Tongue (tissue), 2 donors: ENCODE measurements around the gene SNX30. TPM values are rescaled to one million over a fixed set of nuclear protein-coding genes. Genes with fewer than 3 reads are reported as not detected.
A peak's percentile ranks its signal among the peaks of the same experiment; 100 is the strongest.

Source experiments
- DNase-seq: peaks from one replicate; pipeline ENCODE4 v3.0.0-alpha.2; 2015
- total RNA-seq: library from RNA; depleted of rRNA; stranded (reverse); fragments of >200 nt; gene quantifications from one replicate; pipeline ENCODE4 v1.2.3, GENCODE V29; 2014

Gene SNX30
- total RNA-seq, 1 donor from 2014 or later = 20.8 TPM

DNA sequence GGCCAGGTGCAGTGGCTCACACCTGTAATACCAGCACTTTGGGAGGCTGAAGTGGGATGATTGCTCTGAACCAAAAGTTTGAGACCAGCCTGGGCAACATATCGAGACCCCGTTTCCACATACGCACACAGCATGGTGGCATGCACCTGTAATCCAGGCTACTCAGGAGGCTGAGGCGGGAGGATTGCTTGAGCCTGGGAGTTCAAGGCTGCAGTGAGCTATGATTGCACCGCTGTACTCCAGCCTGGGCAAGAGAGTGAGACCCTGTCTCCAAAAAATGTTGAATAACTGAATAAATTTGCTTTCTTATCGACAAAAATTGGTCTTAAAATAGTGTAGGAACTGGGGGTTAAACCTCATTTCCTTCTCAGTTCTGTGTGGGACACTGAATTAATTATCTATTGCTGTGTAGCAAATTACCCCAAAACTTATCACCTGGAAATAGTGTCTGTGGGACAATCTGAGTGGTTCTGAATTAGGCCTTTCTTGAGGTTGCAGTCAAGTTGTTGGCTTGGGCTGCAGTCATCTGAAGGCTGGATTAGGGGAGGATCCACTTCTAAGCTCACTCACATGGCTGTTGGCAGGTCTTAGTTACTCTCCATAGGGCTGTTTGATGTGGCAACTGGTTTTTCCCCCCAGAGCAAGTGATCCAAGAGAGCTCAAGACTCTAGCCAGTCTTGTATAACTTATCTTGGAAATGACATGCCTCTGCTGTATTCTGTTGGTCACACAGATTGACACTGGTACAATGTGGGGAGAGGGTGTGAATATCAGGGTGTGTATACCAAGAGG, 2.0 kb downstream of the SNX30 start:
- no peak for DNase-seq

DNA sequence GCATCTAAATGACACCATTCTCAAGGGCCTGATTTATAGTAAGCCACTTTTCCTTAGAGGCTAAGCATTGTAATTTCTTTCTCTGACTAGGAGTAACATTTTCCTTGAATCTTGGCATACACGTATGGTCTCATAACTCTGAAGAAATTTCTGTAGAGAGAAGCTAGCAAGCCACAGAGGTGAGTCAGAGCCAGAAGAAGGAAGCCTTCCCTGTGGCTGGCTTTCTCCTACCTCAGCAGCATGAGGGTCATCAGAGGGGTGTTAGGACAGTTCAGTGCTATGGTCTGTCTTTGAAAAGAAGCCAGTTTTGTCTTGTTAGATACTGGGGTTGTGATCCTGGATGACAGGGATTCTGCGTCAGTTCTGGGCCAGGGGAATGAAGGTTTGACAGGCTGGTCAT, 3.2 kb downstream of the SNX30 start:
- DNase-seq = no peak

DNA sequence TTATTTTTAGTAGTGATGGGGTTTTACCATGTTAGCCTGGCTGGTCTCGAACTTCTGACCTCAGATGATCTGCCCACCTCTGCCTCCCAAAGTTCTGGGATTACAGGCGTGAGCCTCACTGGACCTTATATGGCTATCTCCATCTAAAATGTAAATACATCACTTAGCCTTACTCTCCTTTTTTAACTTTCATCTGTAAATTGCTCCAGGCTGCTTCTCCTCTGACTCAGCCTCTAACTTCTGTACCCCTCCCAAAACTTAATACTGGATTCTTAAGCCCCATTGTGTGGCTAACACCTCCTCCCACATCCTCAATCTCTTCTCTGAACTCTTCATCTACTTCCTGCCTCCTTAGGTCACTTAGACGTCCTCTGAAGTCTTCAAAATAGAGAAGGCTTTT, 4.0 kb downstream of the SNX30 start:
- DNase-seq = no peak

DNA sequence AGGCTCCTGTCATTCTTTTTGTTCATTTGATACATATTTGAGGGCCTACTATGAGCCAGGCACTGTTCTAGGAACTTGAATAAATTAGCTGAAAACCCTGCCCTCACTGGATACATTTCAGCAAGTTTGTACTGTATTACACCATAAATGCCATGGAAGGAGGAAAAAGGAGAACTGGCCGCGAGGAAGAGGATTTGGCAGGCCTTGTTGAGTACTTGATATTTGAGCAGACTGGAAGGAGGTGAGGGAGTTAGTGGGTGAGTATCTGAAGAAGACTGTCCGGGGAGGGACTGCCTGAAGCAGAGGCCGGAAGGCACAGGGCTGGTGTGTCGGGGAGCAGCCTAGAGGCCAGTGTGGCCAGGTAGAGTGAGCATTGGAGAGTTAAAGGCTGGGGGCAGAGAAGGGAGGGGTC, 4.5 kb downstream of the SNX30 start:
- no peak for DNase-seq

DNA sequence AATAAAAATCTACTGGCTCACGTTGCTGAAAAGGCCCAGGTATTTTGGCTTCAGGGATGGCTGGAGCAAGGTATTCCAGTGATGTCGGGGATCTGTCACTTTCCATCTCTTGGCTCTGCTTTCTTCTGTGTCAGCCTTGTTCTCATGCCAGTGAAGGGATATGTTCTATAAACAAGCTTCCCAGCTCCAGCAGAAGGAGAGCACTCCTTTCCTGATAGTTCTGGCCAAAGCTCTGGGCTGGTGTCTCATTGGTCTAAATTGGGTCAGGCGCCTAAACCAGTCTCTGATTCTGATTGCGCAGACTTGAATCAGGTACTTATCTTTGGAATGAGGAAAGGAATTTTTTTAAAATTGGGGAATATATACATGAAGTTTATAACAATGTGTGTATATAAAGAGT, 5.1 kb downstream of the SNX30 start:
- no peak for DNase-seq

DNA sequence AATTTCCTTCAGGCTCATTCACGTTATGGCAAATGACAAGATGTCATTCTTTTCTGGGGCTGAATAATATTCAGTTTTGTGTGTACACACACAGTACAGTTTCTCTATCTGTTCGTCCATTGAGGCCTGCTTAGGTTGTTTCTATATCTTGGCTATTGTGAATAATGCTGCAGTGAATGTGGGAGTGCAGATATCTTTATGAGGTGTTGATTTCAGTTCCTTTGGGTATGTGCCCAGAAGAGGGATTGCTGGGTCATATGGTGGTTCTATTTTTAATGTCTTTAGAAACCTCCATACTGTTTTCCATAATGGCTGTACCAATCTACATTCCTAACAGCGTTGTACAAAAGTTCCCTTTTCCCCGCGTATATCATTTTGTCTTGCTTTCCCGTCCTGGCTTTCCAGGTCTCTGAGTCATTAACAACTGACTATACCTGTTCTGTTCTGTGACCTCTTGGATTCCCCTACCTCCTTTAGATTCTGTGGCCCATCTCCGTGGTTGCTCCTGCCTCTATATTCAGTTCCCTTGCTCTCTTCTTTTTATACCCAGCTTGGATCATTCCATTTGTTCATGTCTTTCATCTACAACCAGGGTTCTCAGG, 6.8 kb downstream of the SNX30 start:
- peak; percentile 46 for DNase-seq

DNA sequence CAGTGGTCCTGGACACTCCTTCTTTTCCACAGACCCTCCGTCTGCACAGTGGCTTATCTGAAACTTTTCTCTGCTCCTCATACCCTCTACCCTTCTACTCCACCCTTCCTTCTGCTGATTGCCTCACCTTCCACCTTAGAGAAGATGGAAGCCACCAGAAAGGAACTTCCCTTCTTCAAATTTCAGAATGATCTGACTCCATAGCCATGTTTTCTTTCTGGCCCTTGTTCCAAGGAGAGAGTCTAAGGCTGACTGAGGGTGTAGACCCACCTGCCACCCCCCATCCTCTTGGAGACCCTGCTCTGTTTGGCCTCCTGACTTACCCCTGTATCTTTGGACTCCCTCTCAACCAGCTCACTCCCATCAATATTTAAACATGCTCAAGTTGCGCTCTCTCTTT, 7.4 kb downstream of the SNX30 start:
- DNase-seq = no peak

DNA sequence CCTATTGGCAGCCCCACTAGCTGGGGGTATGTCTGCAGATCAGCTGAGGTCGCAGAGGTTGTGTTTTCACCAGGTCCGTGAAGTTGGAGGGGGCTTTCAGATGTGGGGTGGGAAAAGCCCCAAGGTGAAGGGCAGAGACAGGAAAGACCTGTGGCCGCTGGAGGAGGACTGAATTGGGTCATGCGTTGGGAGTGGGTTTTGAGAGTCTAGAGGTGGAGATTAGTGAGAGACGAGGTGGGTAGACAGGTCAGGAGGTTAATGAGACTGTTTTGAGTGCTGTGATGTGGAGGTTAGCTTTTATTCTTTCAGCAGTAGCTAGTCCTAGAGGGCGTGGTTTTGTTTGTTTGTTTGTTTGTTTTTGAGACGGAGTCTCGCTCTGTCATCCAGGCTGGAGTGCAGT, 10.3 kb downstream of the SNX30 start:
- no peak for DNase-seq

DNA sequence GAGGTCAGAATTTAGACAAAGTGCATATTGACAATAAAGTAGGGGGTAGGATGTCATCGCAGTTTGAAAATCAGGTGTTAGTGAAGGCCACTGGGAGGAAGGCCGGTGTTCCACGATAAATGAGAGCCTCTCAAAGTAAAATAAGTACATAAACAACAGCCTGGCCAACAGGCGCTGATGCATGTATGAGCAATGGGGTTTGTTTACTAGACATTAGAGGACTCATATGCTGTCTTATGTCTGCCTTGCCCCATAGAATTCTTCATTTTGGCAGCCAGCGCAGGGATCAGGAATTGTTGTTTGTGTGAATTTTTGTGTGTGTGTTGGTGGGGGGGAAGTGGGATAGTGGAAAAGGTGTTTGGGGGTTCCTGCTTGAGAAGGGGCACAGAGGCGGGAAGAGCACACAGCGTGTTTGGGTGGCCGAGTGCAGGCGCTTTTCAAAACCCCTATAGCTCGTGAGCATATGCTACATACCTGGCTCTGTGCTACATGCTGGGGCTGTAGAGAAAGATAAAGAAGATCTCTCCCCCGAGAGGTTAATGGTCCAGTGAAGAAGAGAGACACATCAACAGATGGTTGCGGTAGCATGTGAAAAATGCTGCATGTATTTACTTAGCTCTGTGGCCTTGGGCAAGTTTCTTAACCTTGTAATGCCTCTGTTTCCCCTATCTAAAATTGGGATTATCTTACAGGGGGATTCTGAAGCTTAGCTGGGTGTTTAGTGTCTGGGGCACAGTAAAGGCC, 11.5 kb downstream of the SNX30 start:
- no peak for DNase-seq

DNA sequence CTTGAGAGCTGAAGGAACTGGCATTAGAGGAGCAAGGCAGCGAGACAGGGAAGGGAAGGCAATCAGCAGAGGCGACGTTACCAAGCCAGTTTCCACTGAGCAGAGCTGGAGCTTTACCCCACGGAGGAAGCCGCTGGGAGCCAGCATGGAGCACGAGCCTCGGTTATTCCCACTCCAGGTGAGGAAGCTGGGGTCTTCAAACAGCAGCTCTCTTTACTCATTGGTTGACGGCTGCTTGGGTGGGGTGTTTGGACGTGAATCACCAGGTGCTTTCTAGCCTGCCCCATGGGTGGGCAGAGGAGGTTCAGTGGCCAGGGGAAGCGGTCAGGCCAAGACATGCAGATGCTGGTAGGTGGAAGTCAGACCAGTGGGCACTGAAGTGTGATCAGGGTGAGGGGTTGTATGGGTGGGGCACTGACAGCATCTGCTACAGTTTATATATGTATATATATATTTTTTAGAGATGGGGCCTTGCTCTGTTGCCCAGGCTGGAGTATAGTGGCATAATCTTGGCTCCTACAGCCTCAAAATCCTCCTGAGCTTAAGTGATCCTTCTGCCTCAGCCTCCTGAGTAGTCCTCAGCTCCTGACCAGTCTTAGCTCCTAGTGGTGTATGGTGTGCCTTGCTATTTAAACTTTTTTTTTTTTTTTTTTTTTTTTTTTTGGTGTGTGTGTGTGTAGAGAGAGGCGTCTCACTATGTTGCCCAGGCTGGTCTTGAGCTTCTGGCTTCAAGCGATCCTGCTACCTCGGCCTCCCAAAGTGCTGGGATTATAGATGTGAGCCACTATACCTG, 12.4 kb downstream of the SNX30 start:
- DNase-seq = no peak

DNA sequence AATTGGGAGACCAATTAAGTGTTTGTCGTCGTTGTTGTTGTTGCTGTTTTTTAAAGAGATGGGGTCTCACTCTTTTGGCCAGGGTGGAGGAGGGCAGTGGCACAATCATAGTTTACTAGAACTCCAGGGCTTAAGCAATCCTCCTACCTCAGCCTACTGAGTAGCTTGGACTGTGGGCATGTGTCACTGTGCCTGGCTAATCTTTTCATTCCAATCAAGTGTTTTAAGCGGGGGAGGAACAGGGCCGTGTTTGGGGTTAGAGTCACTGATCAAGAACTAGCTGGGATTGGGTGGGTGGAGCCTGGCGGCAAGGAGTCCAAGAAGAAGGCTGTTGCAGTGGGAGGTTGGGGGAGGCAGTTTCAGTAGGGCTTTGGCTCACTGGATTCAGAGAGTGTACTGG, 13.8 kb downstream of the SNX30 start:
- DNase-seq = no peak

DNA sequence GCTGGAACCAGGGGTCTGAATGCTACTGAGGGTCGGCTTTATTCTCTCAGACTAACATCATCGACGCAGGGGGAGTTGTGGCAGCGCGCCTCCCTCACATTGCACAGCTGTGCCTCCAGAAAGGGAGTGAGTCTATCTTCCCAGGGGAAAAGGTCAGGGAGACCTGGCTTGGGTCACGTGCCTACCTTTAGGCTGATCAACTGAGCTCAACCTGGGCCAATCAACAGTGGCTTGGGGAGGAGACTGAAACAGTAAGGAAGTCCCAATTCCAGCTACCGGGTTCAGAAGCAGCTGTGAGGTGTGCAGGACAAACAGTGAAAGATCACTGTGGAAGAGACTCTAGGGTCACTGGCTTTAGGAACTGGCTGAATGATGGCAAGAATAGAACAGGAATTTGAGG, 14.3 kb downstream of the SNX30 start:
- no peak for DNase-seq

DNA sequence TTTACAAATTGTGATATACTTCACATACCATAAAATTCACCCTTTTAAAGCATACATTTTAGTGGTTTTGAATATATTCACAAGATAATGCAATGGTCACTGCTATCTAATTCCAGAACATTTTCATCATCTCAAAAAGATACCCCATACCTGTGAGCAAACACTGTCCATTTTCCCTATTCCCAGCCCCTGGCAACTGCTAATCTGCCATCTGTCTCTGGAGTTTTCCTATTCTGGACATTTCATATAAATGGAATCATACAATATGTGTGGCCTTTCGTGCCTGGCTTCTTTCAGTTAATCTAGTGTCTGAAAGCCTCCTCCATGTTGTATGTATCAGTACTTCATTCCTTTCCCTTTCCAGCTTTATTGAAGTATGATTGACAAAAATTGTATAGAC, 14.7 kb downstream of the SNX30 start:
- DNase-seq = no peak

DNA sequence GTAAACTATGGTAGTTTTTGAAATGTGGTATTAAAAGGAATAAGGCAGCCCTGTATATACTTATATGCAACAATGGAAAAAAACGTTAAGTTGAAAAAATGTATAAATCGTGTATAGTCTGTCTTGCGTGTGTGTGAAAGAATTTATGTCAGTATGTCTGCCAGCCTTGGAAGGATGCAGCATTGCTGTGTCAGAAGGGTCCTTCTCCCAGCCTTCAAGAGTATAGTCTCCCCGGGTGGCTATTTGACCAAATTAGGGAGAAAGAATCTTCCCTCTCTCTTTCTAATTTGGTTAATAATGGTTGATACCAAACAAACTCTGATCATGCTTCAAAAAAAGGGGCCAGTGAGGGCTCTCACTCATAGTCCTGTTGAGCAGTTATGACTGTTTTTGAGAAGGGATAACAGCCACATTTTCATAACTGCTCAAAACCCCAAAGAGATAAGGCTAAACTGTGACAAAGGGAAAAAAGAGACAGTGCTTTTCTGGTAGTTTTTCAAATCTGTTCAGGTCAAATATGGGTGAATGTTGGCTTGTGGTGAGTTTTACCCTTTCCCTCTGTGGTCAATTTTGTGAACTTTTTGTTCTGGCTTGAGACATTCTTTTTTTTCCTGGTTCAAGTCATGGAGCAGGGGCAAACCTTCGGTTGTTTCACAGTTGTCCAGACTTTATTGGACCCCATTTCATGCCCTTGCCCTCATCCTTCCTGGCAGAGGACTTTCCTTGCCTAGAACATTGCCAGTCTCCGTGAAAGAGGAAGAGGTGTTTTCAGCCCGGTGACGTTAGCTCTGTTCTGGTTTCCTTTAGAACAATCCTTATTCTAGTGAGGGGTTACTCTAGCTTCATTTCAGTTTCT, 21.0 kb downstream of the SNX30 start:
- no peak for DNase-seq

DNA sequence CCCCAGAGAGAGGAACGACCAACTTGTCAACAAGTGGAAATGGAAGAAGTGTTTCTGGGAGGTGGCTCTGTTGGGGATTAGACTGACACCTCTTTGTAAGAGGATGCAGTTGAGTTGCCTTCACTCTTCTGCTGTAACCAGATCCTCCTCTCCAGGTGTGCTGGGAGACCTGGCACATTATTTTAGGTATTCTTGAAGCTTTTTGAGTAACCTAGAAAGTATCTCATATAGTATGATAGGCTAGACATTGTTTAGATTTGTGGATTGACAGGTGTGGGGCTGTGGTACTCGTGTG, 21.6 kb downstream of the SNX30 start:
- no peak for DNase-seq

DNA sequence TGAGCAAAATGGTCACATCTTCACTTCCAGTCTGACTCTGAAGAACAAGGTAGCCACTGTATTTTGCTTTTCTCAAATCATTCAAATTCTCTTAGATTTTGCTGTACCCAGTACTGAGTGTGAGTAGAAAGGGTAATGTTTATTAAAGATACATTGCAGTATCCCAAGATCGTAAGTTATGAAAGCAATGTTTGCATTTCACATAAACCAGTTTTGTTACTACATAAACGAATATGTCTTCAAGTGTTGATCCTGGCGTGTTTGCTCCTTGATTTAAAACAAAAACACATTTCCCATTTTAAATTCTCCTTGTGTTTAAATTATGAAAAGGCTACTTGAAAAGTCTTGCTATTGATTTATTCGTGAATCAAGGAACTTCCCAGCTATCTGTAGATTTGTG, 22.0 kb downstream of the SNX30 start:
- DNase-seq = no peak

DNA sequence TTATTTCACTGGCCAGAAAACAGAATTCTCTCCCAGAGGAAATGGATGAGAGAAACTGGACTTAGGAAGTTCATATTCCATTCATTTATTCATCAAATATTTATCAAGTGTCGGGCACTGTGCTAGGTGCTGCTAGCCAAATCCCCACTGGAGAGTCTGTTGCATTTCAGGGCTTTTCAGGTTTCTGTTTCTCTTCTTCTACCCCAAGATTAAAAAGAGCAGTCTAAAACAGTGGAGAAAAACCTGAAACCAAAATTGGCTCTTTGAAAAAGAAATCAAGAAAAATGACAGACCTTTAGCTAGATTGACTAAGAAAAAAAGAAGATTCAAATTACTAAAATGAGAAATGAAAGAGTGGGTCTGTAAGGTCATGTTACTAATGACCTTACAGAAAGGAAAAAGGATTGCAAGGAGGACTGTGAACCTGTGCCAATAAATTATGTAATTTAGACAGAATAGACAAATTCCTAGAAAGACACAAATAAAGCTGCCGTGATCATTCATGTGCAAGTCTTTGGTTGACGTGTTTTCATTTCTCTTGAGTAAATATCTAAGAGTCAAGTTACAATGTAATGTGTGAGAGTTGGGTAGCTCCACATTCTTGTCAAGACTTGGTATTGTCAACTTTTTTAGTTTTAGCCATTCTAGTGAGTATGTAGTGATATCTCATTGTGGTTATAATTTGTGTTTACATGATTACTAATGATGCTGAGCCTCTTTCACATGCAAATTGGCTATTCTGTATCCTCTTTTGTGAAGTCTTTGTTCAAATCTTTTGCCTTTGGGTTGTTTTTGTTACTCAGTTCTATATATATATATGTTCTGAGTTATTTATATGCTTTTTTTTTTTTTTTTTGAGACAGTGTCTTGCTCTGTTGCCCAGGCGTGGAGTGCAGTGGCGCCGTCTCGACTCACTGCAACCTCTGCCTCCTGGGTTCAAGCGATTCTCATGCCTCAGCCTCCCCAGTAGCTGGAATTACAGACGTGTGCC, 23.7 kb downstream of the SNX30 start:
- no peak for DNase-seq

DNA sequence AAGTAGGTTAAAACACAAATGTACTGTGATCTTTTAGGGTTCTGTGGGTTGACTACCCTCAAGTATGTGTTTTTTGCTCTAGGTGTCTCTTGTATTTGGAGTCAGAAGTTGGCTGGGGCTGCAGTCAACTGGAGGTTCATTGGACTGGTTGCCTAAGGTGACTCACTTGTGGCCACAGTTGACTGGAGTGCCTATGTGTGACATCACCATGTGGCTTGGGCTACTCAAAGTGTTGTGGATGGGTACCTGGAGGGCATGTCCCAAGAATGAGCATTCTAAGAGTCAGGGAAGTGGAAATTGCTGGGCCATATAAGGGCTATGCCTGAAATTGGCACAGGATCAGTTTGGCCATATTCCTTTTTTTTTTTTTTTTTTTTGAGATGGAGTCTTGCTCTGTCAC, 27.4 kb downstream of the SNX30 start:
- DNase-seq = no peak

DNA sequence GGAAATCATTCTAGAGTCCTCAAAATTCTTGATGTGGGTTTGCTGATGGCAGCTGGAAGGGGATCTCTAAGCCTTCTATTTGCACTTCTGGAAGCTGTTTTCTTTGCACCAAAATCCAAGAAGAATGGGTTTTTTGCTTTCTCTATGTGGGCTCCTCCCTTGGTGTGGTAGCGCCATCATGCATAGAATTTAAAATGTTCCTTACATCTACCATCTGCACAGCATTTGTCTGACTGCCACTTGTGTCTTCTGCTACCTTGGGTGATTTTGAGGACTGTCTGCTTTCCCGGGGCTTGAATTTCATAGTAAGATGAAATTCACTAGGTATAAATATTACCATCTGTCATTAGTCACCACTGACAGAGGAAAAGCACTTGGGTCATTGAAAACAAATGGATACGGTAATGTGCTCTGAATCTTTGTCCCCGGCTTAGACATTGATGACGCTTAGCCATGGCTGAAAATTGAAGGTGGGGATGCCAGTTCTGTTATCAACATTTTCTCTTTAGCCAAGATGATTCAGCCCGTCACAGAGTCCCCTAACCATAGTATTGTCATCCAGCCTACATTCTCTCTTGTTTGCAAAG, 30.0 kb downstream of the SNX30 start:
- no peak for DNase-seq

DNA sequence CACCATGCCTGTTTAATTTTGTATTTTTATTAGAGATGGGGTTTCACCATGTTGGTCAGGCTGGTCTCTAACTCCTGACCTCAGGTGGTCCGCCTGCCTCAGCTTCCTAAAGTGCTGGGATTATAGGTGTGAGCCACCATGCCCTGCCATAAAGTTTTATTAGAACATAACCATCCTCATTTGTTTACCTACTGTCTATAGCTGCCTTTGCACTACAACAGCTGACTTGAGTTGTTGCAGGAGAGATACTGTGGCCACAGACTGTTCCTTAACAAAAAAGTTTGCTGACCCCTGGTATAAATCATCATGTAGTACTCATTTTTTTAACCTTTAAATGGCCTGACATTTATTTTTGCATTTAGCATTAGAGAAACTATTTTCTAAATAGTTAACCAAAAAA, 31.7 kb downstream of the SNX30 start:
- no peak for DNase-seq
